Right forelimb (tissue), 1 donor: Measurements from ENCODE around the gene NARF.

Experiments used
- DNase-seq: peaks from one replicate; pipeline ENCODE4 v3.0.0-alpha.2; 2018

Gene NARF

GRCh38 chr17:82434216-82434565 lies 24.4 kb upstream of the NARF start:
- DNase-seq, result no peak

- no peak for DNase-seq
Observed at GRCh38 chr17:82435103-82435502, 23.4 kb upstream of the NARF start.

GRCh38 chr17:82435601-82436583 lies 22.6 kb upstream of the NARF start:
- DNase-seq, result no peak

GRCh38 chr17:82436601-82437324 lies 21.8 kb upstream of the NARF start:
- no peak for DNase-seq

- DNase-seq, result no peak
Observed at GRCh38 chr17:82437325-82437668, 21.2 kb upstream of the NARF start.

- no peak for DNase-seq
Observed at GRCh38 chr17:82438401-82439193, 19.9 kb upstream of the NARF start.

GRCh38 chr17:82439194-82439828 lies 19.2 kb upstream of the NARF start:
- no peak for DNase-seq

GRCh38 chr17:82439829-82440365 lies 18.6 kb upstream of the NARF start:
- DNase-seq, result no peak

GRCh38 chr17:82440469-82440981 lies 18.0 kb upstream of the NARF start:
- no peak for DNase-seq

- DNase-seq, result no peak
Observed at GRCh38 chr17:82440991-82441627, 17.4 kb upstream of the NARF start.

GRCh38 chr17:82441691-82442487 lies 16.7 kb upstream of the NARF start:
- DNase-seq, result no peak

GRCh38 chr17:82442643-82443464 lies 15.7 kb upstream of the NARF start:
- no peak for DNase-seq

- DNase-seq, result no peak
Observed at GRCh38 chr17:82443465-82444283, 14.9 kb upstream of the NARF start.

GRCh38 chr17:82444284-82444893 lies 14.2 kb upstream of the NARF start:
- DNase-seq, result no peak

GRCh38 chr17:82444941-82445521 lies 13.5 kb upstream of the NARF start:
- DNase-seq, result no peak

GRCh38 chr17:82445542-82445941 lies 13.0 kb upstream of the NARF start:
- no peak for DNase-seq

GRCh38 chr17:82446124-82446523 lies 12.4 kb upstream of the NARF start:
- no peak for DNase-seq

- DNase-seq, result no peak
Observed at GRCh38 chr17:82446649-82447048, 11.9 kb upstream of the NARF start.
